NCI-H2196 (cell line): Measurements from ENCODE around the gene OLIG2.

Source experiments
- DNase-seq: peaks from one replicate; lab custom pipeline; 2025; ENCODE audit not compliant: unreplicated experiment; lab: John Stamatoyannopoulos, UW

The OLIG2 gene

DNA sequence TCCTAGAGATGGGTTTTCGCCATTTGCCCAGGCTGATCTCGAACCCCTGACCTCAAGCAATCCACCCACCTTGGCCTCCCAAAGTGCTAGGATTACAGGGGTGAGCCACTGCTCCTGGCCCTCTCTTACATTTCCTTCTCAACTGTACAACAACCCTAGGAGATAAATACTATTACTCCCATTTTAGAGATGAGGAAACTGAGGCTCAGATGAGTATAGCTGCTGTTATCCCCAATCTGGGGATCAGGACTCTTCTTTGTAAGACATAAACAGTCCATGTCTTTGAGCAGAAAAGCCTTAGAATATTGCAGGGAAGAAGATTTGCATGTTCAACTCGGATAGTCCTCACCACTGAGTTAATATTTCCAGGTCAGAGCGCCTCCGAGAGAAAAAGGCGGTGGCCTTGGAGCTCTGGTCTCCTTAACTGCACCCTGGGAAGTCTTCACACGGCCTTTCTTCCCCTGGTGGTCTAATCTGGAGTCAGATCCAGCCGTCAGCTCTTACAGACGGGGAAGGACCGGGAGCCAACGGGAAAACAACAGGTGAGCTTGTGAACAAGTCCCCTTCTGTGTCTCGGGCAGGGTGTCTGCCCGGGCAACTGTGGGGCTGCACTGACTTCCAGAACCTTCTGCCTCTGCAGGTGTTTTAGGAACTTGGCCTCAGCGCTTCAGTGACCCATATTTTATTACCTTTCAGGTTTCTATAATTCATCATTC is 38.3 kb downstream of the OLIG2 start:
- no peak for DNase-seq

DNA sequence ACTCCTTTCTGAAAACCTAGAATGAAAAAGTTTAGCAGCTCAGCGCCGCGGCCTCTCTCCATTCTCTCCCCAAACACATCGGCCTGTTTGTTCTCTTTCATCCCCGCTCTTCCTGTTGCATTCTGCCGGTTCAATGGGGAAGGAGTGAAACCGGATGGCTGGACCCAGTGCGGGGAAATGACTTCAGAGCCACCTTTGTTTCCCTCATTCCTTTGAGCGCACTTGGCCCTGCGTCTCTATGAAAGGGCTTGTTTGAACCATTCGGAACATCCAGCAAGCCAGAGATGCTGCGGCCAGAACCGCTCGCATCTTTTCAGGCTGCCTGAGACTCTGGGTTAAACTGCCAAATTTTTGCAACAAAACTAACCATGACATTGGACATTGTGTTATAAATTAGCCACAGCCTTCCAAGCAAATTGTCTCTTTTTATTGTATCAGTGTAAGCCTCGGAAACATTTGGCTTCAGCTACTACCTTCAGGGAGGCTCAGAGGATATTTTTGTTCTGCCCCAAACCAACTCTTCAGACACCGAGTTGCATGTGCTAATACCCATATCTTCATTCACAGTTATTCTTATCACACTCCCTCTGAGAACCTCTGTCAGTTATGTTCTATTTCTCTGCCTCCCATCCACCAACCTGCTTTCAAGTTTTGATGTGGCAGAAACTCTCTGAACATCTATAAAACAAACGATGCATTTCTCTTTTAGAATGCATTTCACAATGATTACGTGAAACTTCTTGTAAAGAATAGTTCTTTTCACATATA is 39.1 kb downstream of the OLIG2 start:
- no peak for DNase-seq

DNA sequence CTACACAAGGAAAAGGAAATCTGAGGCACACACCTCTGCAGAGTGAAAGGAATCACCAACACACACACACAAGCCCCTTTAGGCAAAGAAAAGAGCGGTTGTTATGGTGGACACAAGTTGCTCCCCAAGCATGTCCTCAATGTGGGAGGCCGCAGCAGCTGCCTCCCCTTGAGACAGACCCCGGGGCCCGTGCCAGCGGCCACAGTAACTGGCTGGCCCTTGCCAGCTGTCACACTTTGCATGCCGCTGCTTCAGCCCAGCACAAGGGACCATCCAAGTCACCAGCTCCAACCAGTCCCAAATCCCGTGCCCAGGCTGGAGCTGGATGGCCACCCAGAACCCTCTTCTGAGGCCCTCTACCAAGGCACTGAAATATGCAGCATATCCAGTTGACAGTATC is 41.3 kb downstream of the OLIG2 start:
- DNase-seq, result no peak

DNA sequence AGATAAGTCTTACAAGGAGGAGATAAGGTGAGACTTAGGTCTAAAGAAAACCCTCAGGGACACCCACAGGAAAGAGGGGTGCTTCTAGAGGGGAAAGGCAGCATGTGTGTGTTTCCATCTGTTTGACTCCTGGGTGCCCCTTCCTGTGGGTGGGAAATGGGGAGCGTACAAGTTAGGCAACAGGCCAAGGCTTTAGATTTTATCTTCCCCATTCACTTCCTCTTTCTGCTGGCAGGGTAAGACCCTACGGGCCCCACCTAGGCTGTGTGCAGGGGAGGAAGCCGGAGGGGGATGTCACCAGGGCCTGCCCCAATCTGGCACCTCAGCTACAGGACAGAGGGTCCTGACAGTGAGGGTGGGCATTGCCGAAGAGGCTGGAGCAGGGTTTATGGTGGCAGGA is 41.7 kb downstream of the OLIG2 start:
- DNase-seq, result no peak

DNA sequence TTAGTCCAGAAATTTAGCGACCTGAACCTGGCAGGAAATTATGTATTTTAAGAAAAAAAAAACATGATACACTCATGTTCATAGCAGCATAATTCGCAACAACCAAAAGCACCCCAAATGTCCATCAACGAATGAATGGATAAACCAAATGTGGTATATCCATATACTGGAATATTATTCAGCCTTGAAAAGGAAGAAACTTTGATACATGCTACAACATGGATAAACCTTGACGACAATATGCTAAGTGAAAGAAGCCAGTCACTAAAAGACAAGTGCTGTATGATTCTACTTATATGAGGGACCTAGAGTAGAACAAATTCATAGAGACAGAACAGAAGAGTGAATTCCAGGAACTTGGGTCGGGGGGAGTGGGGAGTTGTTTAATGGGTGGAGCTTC is 43.5 kb downstream of the OLIG2 start:
- no peak for DNase-seq

DNA sequence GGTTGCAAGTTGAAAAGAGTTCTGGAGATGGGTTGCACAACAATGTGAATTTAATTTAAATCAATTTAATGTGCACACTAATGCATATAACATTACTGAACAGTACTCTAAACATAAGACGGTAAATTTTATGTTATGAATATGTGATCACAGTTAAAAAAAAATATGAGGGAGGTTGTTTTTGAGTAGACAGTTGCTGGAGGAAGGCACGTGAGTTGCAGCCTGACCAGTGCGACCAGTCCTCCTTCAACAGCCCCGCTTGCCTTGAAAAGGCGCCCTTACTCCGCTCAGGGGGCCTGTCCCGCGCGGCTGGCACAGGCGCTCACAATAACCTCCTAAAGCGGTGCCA is 43.9 kb downstream of the OLIG2 start:
- DNase-seq, result no peak

DNA sequence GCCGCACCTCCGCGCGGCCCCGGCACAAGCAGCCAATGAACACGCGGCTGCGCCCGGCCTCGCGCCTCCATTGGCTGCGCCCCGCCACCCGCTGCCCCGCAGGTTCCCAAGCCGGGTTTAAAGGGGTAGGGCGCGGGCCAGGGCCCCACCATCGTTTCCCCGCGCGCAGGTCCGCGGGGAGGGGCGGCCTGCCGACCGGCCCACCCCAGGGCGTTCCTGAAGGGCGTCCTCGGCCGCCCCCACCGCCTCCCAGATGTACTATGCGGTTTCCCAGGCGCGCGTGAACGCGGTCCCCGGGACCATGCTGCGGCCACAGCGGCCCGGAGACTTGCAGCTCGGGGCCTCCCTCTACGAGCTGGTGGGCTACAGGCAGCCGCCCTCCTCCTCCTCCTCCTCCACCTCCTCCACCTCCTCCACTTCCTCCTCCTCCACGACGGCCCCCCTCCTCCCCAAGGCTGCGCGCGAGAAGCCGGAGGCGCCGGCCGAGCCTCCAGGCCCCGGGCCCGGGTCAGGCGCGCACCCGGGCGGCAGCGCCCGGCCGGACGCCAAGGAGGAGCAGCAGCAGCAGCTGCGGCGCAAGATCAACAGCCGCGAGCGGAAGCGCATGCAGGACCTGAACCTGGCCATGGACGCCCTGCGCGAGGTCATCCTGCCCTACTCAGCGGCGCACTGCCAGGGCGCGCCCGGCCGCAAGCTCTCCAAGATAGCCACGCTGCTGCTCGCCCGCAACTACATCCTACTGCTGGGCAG is 44.4 kb downstream of the OLIG2 start, which contains the start of gene OLIG1:
Gene OLIG1 (plus strand): TSS at position 148 of the 750 bp plus-strand sequence. CDS start 106 bp downstream, at position 254.
- DNase-seq, result peak; percentile 79

DNA sequence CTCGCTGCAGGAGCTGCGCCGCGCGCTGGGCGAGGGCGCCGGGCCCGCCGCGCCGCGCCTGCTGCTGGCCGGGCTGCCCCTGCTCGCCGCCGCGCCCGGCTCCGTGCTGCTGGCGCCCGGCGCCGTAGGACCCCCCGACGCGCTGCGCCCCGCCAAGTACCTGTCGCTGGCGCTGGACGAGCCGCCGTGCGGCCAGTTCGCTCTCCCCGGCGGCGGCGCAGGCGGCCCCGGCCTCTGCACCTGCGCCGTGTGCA is 44.9 kb downstream of the OLIG2 start:
- DNase-seq, result no peak

DNA sequence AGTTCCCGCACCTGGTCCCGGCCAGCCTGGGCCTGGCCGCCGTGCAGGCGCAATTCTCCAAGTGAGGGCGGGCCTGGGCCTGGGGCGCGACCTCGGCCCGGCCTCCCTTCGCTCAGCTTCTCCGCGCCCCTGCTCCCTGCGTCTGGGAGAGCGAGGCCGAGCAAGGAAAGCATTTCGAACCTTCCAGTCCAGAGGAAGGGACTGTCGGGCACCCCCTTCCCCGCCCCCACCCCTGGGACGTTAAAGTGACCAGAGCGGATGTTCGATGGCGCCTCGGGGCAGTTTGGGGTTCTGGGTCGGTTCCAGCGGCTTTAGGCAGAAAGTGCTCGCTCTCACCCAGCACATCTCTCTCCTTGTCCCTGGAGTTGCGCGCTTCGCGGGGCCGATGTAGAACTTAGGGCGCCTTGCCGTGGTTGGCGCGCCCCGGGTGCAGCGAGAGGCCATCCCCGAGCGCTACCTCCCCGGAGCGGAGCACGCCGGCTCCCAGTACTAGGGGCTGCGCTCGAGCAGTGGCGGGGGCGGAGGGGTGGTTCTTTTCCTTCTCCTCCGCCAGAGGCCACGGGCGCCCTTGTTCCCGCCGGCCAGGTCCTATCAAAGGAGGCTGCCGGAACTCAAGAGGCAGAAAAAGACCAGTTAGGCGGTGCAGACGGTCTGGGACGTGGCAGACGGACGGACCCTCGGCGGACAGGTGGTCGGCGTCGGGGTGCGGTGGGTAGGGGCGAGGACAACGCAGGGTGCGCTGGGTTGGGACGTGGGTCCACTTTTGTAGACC is 45.4 kb downstream of the OLIG2 start:
- no peak for DNase-seq

DNA sequence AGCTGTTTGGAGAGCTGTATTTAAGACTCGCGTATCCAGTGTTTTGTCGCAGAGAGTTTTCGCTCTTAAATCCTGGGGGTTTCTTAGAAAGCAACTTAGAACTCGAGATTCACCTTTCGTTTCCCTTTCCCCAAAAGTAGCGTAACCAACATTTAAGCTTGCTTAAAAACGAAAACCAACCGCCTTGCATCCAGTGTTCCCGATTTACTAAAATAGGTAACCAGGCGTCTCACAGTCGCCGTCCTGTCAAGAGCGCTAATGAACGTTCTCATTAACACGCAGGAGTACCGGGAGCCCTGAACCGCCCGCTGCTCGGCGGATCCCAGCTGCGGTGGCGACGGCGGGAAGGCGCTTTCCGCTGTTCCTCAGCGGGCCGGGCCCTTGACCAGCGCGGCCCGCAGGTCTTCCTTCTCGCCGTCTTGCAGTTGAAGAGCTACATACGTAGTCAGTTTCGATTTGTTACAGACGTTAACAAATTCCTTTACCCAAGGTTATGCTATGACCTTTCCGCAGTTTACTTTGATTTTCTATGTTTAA is 46.1 kb downstream of the OLIG2 start:
- no peak for DNase-seq

DNA sequence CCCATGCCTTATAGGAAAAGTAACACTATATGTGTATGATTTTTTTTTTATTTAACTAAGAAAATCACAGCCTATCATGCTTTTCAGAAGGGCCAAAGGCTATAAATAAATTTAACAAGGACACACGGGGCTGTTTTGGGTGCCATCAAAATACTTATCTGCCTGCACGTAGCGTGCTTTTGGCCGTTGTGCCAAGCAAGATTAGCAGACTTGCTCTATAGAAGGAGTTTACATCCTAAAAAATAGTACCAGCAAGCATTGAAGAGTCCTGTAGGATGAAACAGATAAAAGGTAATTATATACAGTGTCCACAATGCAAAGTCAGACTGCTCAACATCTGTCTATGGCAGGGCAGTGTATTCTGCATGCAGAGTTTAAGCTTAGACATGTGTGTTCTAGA is 47.9 kb downstream of the OLIG2 start:
- no peak for DNase-seq

DNA sequence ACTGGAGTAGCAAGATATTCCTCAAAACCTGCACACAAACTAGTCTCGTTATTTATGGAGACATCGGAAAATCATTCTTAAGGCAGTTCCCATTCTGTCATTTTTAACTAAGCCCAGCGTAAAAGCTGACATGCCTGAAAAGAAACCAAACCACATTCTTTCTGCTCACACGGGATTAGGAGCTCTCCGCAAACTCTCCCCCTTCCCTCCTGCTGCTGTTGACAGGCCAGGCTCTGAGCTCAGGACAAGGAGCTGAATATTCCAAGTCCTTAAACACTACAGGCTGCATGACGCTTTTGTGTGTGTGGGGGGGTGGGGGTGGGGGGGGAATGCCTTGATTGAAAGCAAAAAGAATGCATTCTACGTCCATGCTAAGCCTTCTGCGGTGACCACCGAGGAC is 49.4 kb downstream of the OLIG2 start:
- no peak for DNase-seq

DNA sequence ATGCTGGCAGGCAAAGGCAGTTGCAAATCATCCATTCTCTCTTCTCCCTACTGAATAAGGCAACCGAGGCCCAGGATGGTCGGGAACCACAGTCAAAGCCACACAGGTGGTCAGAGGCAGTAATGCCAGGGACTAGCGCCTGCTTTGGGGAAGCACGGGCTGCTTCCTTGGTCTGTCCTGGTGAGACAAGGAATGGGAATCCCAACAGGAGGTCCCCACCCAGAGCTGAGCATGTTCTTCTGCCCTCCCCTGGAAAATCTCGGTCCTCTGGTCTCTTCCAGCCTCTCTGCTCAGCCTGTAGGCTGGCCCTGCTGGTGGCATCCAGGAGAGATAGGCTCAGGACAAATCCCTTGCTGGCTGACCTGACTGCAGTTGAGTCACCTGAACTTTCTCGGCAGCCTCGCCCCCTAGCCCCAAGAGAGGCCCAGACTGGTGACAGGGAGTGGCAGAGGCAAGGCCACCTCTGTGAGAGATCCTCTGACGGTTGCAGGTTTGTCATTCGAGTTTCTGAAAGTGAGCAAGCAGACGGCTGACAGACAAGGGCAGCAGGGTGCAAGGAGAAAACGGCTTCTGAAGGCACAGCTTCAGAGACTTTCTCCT is 50.0 kb downstream of the OLIG2 start:
- no peak for DNase-seq

DNA sequence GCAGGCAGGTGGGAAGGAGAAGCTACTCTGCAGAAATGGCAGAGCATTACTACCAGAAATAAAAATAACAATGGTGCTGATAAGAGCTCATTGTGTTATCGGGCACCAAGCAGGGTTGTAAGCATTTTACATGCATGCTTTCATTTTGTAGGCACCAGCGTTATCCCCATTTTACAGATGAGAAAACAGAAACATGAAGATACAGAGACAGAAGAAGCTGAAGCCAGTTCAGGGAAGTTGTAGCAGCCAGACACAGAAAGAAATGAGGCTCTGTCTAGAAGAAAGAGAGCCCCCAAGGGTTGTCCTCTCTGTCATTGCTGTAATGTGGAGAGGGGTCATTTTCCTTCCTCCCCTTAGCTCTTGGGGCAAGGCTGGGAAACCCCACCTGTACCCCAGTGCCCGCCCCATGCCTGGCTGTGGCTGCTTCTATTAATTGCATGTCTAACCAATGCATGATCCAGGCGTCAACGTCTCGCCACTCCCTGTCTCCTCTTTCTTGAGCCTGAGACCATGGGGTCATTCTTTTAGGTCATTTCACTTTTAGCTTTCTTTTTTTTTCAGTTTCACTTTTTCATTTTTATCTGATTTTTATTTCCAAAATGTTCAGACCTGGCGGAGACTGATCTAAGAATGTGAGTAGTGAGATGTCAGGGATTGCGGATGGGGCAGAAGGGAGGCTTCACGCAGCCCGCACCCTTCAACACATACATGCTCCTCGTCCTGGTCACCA is 51.0 kb downstream of the OLIG2 start:
- no peak for DNase-seq
